HUES48 (cell line): ENCODE measurements around the gene CCDC106.

Source experiments
- H3K27ac ChIP-seq: one replicate; pipeline ENCODE4 v1.7.0; 2013; ENCODE audit warnings: low read depth, low read length, inconsistent platforms
- H3K27me3 ChIP-seq: 2 replicates; pipeline ENCODE4 v1.6.1; 2013; ENCODE audit warnings: mild to moderate bottlenecking, low read length; ENCODE audit not compliant: control insufficient read depth, insufficient read depth
- H3K36me3 ChIP-seq: 2 replicates; pipeline ENCODE4 v1.6.1; 2013; ENCODE audit warnings: low read length; ENCODE audit not compliant: control insufficient read depth, insufficient read depth
- H3K4me1 ChIP-seq: 2 replicates; pipeline ENCODE4 v1.6.1; 2013; ENCODE audit warnings: mild to moderate bottlenecking, low read length; ENCODE audit not compliant: control insufficient read depth, insufficient read depth
- H3K4me3 ChIP-seq: 2 replicates; pipeline ENCODE4 v1.5.1; 2013; ENCODE audit warnings: mild to moderate bottlenecking, low read depth, low read length
- H3K9ac ChIP-seq: 2 replicates; pipeline ENCODE4 v1.6.1; 2013; ENCODE audit warnings: mild to moderate bottlenecking, low read depth, low read length, moderate library complexity
- H3K9me3 ChIP-seq: 2 replicates; pipeline ENCODE4 v1.6.1; 2013; ENCODE audit warnings: low read length; ENCODE audit not compliant: control insufficient read depth, insufficient read depth

CCDC106 gene

DNA sequence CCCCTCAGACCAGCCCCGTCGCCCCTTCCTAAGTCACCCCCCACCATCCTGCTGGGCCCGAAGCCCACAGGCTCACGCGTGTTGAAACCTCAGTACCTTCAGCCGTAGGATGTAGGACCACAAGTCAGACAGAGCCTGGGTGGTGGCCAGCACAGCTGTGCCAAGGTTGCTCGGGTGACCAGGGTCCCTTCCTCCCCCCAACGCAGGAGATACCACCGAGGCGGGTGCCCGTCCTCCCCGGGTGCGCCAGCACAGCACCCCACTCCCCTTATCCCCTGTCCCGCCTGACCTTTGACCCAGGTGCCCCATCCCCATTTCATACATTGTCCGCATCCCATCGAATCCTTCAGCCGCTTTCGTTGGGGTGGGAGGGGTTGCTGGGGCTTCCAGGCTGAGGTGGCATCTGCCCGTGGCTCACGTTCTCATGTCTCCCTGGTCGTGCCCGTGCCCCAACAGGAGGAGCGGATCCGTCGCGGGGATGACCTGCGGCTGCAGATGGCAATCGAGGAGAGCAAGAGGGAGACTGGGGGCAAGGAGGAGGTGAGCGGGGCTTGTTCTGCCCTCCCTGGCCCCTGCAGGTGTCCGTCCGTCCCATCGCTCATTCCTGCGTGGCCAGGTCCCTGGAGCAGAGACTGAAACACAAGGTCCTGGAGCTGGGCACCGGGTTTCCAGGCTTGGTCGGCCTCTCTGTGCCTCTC is 41.5 kb downstream of the CCDC106 start:
- Histone ChIP-seq H3K27me3 (no peaks in the 10 kb centered on the region), H3K9ac (no peak overlapping the region), H3K9me3 (no peaks in the 10 kb centered on the region), H3K36me3 (peaks cover 56% of the 10 kb centered on the region), H3K4me1 (no peaks in the 10 kb centered on the region), H3K27ac (no peak overlapping the region), H3K4me3 (no peak overlapping the region)

- H3K27ac ChIP-seq, result no peak overlapping the region
- H3K27me3 ChIP-seq, result no peaks in the 10 kb centered on the region
- H3K9me3 ChIP-seq, result no peaks in the 10 kb centered on the region
- H3K4me3 ChIP-seq, result no peak overlapping the region
- H3K4me1 ChIP-seq, result no peaks in the 10 kb centered on the region
- no peak overlapping the region for H3K9ac ChIP-seq
- H3K36me3 ChIP-seq, result peaks cover 54% of the 10 kb centered on the region
Measured at GRCh38 chr19:55690109-55690768, 42.2 kb downstream of the CCDC106 start.

- H3K4me1 ChIP-seq, result no peaks in the 10 kb centered on the region
- no peak overlapping the region for H3K9ac ChIP-seq
- no peak overlapping the region for H3K27ac ChIP-seq
- no peaks in the 10 kb centered on the region for H3K27me3 ChIP-seq
- H3K9me3 ChIP-seq, result no peaks in the 10 kb centered on the region
- no peak overlapping the region for H3K4me3 ChIP-seq
- peaks cover 52% of the 10 kb centered on the region for H3K36me3 ChIP-seq
Measured at GRCh38 chr19:55690769-55691545, 42.9 kb downstream of the CCDC106 start.

GRCh38 chr19:55691561-55692481 is 43.8 kb downstream of the CCDC106 start:
- H3K4me3 ChIP-seq, result no peak overlapping the region
- H3K27me3 ChIP-seq, result no peaks in the 10 kb centered on the region
- no peak overlapping the region for H3K9ac ChIP-seq
- no peak overlapping the region for H3K27ac ChIP-seq
- peaks cover 50% of the 10 kb centered on the region for H3K36me3 ChIP-seq
- no peaks in the 10 kb centered on the region for H3K4me1 ChIP-seq
- no peaks in the 10 kb centered on the region for H3K9me3 ChIP-seq

DNA sequence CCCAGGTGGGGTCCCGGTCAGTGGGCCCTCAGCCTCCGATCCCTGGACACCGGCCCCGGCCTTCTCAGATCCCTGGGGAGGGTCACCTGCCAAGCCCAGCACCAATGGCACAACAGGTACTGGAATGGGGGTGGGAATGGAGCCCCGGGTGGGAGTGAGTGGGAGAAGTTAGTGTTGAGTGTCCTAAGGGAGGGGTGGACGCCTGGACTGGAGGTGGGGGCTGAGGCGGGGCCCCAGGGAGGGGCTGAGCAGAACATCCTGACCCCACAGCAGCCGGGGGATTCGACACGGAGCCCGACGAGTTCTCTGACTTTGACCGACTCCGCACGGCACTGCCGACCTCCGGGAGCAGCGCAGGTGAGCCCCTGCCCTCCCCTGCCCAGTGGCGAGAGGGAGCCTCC is 44.7 kb downstream of the CCDC106 start:
- Histone ChIP-seq H3K4me1 (no peaks in the 10 kb centered on the region), H3K4me3 (no peak overlapping the region), H3K9me3 (no peaks in the 10 kb centered on the region), H3K27ac (no peak overlapping the region), H3K9ac (no peak overlapping the region), H3K27me3 (no peaks in the 10 kb centered on the region), H3K36me3 (peaks cover 54% of the 10 kb centered on the region)

DNA sequence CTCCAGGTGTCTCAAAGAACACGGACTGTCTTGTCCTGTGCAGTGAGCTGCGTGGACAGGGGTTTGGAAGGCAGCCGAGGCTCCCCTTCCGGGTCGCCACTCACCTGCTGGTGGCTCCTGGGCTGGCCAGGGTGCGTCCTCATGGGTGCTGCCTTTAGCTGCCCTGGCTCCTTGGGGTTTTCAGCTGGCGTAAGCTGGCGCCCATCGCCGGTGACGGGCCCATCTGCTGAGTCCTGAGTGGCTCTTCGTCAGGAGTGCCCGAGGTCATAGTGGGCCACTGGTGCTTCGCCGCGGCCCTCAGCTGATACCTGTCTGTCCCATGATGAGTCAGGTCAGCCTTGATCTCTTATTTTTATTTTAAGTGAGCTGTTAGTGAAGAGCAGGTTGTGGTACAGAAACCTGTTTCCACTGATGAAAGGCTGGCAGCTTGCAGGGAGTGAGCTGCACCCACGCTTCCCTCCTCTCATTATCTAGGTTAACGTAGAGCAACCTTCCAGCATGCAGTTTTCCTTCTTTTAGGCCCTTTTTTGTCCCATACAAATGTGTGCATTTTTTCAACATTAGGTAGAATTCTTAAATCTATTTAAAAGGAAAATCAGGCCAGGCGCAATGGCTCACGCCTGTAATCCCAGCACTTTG is 45.4 kb downstream of the CCDC106 start:
- Histone ChIP-seq H3K27ac (no peak overlapping the region), H3K36me3 (peaks cover 55% of the 10 kb centered on the region), H3K27me3 (no peaks in the 10 kb centered on the region), H3K4me3 (no peak overlapping the region), H3K9me3 (no peaks in the 10 kb centered on the region), H3K4me1 (no peaks in the 10 kb centered on the region), H3K9ac (no peak overlapping the region)

DNA sequence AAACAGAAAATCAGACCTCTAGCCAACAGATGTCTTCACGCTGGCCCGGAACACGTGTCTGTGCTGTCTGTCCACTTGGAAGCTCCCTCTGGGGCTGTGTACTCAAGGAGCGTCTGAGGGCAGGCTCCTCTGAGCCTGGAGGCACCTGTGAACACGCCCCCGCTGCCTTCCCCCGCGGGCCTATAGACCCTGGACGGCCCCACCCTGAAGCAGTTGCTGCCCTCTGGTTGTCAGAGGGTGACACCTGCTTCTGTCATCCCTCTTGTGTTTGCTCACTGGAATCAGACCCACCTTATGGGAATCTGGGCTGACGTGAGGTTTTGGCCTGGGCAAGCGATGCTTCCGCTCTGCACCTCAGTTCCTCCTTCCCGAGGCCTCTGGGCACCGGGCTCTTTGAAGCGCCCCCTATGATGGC is 46.2 kb downstream of the CCDC106 start:
- Histone ChIP-seq H3K27ac (no peak overlapping the region), H3K36me3 (peaks cover 51% of the 10 kb centered on the region), H3K9me3 (no peaks in the 10 kb centered on the region), H3K9ac (no peak overlapping the region), H3K27me3 (no peaks in the 10 kb centered on the region), H3K4me1 (no peaks in the 10 kb centered on the region), H3K4me3 (no peak overlapping the region)

- Histone ChIP-seq H3K9ac (no peak overlapping the region), H3K27ac (no peak overlapping the region), H3K4me3 (no peak overlapping the region), H3K27me3 (no peaks in the 10 kb centered on the region), H3K4me1 (no peaks in the 10 kb centered on the region), H3K9me3 (no peaks in the 10 kb centered on the region), H3K36me3 (peaks cover 49% of the 10 kb centered on the region)
Measured at GRCh38 chr19:55694656-55695491, 46.9 kb downstream of the CCDC106 start.

DNA sequence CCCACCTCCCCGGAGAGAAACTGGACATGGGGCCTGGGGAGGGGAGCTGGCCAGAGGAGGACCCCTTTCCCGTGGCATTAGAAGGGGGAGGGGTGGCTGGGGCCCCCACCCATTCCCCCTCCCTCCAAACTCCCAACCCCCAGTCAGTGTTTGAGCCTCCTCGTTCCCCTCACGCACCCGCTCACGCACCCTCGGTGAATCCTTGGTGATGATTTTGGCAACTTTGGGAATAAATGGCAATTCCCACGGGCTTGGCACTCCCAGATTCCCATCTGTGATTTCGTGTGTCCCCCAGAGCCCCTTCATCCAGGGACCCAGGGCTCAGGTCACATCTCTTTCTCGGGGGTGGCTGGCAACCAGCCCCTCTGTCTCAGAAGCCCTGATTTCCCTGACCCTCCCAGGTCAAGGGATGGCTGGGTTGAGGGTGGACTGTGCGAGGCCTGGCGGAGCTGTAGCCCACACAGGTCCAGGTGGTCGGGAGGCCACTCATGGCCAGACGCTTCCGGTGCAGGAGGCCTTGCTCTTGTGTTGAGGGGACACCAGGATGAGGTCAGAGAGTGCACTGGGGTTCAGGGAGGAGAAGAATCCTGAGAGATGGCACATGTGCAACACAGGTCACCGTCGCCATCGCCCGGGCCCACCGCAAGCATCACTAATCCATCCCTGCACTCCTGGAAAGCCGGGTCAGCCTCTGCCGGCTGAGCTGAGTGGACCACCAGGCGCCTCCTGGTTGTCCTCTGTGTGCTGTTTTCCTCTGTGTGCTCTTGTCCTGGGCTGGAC is 47.7 kb downstream of the CCDC106 start:
- H3K27me3 ChIP-seq, result no peaks in the 10 kb centered on the region
- H3K27ac ChIP-seq, result no peak overlapping the region
- H3K4me3 ChIP-seq, result no peak overlapping the region
- peaks cover 44% of the 10 kb centered on the region for H3K36me3 ChIP-seq
- no peaks in the 10 kb centered on the region for H3K9me3 ChIP-seq
- H3K9ac ChIP-seq, result no peak overlapping the region
- H3K4me1 ChIP-seq, result no peaks in the 10 kb centered on the region
